Mesenchymal stem cell (in vitro differentiated cells and primary cell): ENCODE results near the gene CDH4.

Experiments used
- DNase-seq: peaks from one replicate; pipeline ENCODE4 v3.0.0-alpha.2; 2013
- H2AFZ ChIP-seq: one replicate; pipeline ENCODE4 v1.6.1; 2013; ENCODE audit warnings: low read depth, mild to moderate bottlenecking, control low read depth, inconsistent platforms, low read length, moderate library complexity
- H2AK5ac ChIP-seq: 2 replicates; pipeline ENCODE4 v1.6.1; 2013; ENCODE audit warnings: low read length, moderate library complexity, mild to moderate bottlenecking, inconsistent platforms; ENCODE audit not compliant: severe bottlenecking
- H2BK120ac ChIP-seq: one replicate; pipeline ENCODE4 v1.6.1; 2013; ENCODE audit warnings: low read depth, mild to moderate bottlenecking, inconsistent platforms, low read length, moderate library complexity
- H2BK12ac ChIP-seq, 2 experiments: one replicate each; pipeline ENCODE4 v1.6.1; 2013; ENCODE audit warnings: inconsistent platforms in 2 of 2, low read length in 2 of 2, mild to moderate bottlenecking in 2 of 2, moderate library complexity in 2 of 2, control low read depth in 1 of 2
- H2BK15ac ChIP-seq: one replicate; pipeline ENCODE4 v1.6.1; 2013; ENCODE audit warnings: mild to moderate bottlenecking, low read depth, inconsistent platforms; ENCODE audit not compliant: poor library complexity, severe bottlenecking
- H2BK5ac ChIP-seq: 2 replicates; pipeline ENCODE4 v1.6.1; 2013; ENCODE audit warnings: low read depth, mild to moderate bottlenecking, low read length, control low read depth, inconsistent platforms; ENCODE audit not compliant: poor library complexity, severe bottlenecking
- H3K14ac ChIP-seq, 2 experiments: one replicate each; pipeline ENCODE4 v1.6.1; 2013; ENCODE audit warnings: inconsistent platforms in 2 of 2, low read length in 2 of 2, control low read depth in 1 of 2, mild to moderate bottlenecking in 1 of 2, moderate library complexity in 1 of 2
- H3K18ac ChIP-seq, 2 experiments: one replicate each; pipeline ENCODE4 v1.6.1; 2013; ENCODE audit warnings: inconsistent platforms in 2 of 2, low read length in 2 of 2, control low read depth in 1 of 2, low read depth in 1 of 2, mild to moderate bottlenecking in 1 of 2
- H3K23ac ChIP-seq, 2 experiments: one replicate each; pipeline ENCODE4 v1.6.1; 2013; ENCODE audit warnings: inconsistent platforms in 2 of 2, low read length in 2 of 2, mild to moderate bottlenecking in 2 of 2, moderate library complexity in 2 of 2, control low read depth in 1 of 2
- H3K27ac ChIP-seq: 2 replicates; pipeline ENCODE4 v1.5.1; 2013; ENCODE audit warnings: mild to moderate bottlenecking, moderate library complexity, low read length, control low read depth, inconsistent platforms; ENCODE audit not compliant: poor library complexity, severe bottlenecking
- H3K27me3 ChIP-seq, 2 experiments: 2 replicates each; pipeline versions ENCODE4 v1.6.1 to v1.7.0; 2013; ENCODE audit warnings: low read length in 2 of 2, mild to moderate bottlenecking in 2 of 2, moderate library complexity in 2 of 2, control low read depth in 1 of 2, inconsistent platforms in 1 of 2; ENCODE audit not compliant: control insufficient read depth in 1 of 2, insufficient read depth in 1 of 2
- H3K36me3 ChIP-seq, 2 experiments: 2 replicates each; pipeline versions ENCODE4 v1.6.1 to v1.7.0; 2013; ENCODE audit warnings: low read length in 2 of 2, control low read depth in 1 of 2, inconsistent platforms in 1 of 2, low read depth in 1 of 2, mild to moderate bottlenecking in 1 of 2; ENCODE audit not compliant: insufficient read depth in 2 of 2, control insufficient read depth in 1 of 2
- H3K4ac ChIP-seq, 2 experiments: one replicate each; pipeline ENCODE4 v1.6.1; 2013; ENCODE audit warnings: inconsistent platforms in 2 of 2, low read length in 2 of 2, mild to moderate bottlenecking in 2 of 2, moderate library complexity in 2 of 2, control low read depth in 1 of 2, low read depth in 1 of 2
- H3K4me1 ChIP-seq: 2 replicates; pipeline ENCODE4 v1.6.1; 2013; ENCODE audit warnings: low read depth, low read length, control low read depth; ENCODE audit not compliant: control insufficient read depth, insufficient read depth
- H3K4me2 ChIP-seq: 2 replicates; pipeline ENCODE4 v1.6.1; 2013; ENCODE audit warnings: low read length, mild to moderate bottlenecking, inconsistent platforms; ENCODE audit not compliant: poor library complexity, severe bottlenecking
- H3K4me3 ChIP-seq, 2 experiments: 2 replicates each; pipeline versions ENCODE4 v1.5.1 to v1.7.0; 2013; ENCODE audit warnings: low read length in 2 of 2, mild to moderate bottlenecking in 2 of 2, control low read depth in 1 of 2, low read depth in 1 of 2; ENCODE audit not compliant: insufficient read depth in 1 of 2
- H3K79me1 ChIP-seq: replicated peaks from 2 replicates; pipeline ENCODE4 v1.6.1; 2013; ENCODE audit warnings: mild to moderate bottlenecking, control low read depth, low read length, inconsistent platforms; ENCODE audit not compliant: poor library complexity, severe bottlenecking
- H3K9ac ChIP-seq: 2 replicates; pipeline ENCODE4 v1.7.0; 2013; ENCODE audit warnings: mild to moderate bottlenecking, low read length, moderate library complexity
- H3K9me3 ChIP-seq: 2 replicates; pipeline ENCODE4 v1.7.0; 2013; ENCODE audit warnings: mild to moderate bottlenecking, low read length; ENCODE audit not compliant: control insufficient read depth
- H4K8ac ChIP-seq: one replicate; pipeline ENCODE4 v1.6.1; 2013; ENCODE audit warnings: inconsistent platforms, mild to moderate bottlenecking, low read length, moderate library complexity
- H4K91ac ChIP-seq: one replicate; pipeline ENCODE4 v1.6.1; 2013; ENCODE audit warnings: mild to moderate bottlenecking, low read length, inconsistent platforms
- WGBS: methylation state at CpG from one replicate; pipeline ENCODE4 v1.1.7; 2013; ENCODE audit warnings: mixed read lengths; 5-methylcytosine and 5-hydroxymethylcytosine counted together

Gene CDH4

DNA sequence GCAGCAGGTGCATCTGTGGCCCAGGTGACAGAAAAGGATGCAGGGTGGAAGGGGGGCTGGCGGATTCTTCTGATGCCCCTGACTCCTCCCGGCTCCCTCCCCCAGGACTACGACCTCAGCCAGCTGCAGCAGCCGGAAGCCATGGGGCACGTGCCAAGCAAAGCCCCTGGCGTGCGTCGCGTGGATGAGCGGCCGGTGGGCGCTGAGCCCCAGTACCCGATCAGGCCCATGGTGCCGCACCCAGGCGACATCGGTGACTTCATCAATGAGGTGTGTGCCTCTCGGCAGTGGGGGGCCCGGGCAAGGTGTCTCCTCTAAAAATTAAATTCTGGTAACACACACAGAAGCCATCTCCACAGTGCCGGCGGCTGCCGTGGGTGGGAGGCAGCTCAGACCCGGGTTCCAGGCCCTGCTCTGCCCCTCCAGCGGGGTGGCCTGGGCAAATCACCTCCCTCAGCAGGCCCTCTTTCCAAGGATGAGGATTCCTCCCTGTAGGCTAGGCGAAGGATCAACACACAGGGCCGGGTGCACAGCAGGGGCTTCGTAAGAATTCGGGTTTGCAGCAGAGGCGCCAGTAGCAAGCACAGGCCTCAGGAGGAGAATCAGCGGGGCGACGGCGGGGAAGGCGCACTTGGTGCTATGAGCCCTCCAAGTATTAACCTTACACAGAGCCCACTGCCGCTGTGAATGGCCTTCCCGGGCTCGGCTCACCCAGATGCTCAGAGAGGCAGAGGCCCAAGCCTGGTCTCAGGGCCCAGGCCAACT is 682.1 kb downstream of the CDH4 start:
- no peak overlapping the region for H3K4me3 ChIP-seq
- no peak overlapping the region for H3K4me2 ChIP-seq
- H2BK12ac ChIP-seq = no peak overlapping the region
- no peak overlapping the region for H2BK15ac ChIP-seq
- no peak overlapping the region for H3K23ac ChIP-seq
- 77% methylated on average over 32 of the region's 36 CpGs for WGBS
- no peaks in the 10 kb centered on the region for H3K79me1 ChIP-seq
- H2AK5ac ChIP-seq = no peak overlapping the region
- H3K4me1 ChIP-seq = peaks cover 6% of the 10 kb centered on the region
- no peak overlapping the region for H3K14ac ChIP-seq
- no peak overlapping the region for H3K4ac ChIP-seq
- DNase-seq = no peak
- H3K18ac ChIP-seq = no peak overlapping the region
- H3K9ac ChIP-seq = no peak overlapping the region
- H4K8ac ChIP-seq = no peak overlapping the region
- H3K36me3 ChIP-seq = peaks cover 0 to 3% of the 10 kb centered on the region in 2 experiments
- H2AFZ ChIP-seq = no peak overlapping the region
- no peak overlapping the region for H2BK5ac ChIP-seq
- no peak overlapping the region for H2BK120ac ChIP-seq
- H3K9me3 ChIP-seq = no peaks in the 10 kb centered on the region
- H3K27ac ChIP-seq = no peak overlapping the region
- peaks cover 6 to 8% of the 10 kb centered on the region in 2 experiments for H3K27me3 ChIP-seq
- H4K91ac ChIP-seq = no peak overlapping the region

DNA sequence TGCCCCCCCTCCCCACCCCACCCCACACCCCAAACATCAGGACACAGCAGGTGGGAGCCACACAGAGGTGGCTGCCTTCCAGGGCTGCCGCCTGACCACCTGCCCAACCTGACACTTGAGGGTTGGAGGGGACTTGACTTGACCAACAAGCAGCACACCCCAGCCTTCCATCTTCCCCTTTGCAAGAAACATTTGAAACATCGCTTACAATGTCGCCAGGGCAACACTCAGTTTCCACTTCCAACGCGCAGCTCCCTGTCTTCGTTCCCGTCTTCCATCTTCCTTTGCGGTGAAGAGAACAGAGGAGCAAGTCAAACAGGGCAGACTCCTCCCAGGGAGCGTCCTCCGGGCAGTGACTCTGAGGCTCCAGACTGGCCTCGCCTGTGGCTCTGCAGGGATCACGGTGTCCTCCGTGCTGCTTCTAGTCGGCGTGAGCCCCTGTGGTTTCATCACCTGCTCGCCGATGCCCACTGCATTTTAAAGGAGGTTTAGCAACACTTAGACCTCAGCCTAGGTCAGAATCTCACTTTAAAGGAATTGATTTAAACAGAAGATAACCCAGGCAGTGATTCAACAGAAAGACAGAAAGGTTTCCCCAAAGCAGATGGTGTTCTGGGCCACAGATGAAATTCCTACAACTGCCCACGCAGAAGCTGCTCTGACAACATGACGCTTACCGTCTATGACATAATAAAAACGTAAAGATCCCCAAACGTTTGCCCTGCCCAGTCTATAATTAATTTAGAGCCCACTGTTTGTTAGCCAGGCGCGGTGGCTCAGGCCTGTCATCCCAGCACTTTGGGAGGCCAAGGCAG is 682.9 kb downstream of the CDH4 start:
- no peak for DNase-seq

DNA sequence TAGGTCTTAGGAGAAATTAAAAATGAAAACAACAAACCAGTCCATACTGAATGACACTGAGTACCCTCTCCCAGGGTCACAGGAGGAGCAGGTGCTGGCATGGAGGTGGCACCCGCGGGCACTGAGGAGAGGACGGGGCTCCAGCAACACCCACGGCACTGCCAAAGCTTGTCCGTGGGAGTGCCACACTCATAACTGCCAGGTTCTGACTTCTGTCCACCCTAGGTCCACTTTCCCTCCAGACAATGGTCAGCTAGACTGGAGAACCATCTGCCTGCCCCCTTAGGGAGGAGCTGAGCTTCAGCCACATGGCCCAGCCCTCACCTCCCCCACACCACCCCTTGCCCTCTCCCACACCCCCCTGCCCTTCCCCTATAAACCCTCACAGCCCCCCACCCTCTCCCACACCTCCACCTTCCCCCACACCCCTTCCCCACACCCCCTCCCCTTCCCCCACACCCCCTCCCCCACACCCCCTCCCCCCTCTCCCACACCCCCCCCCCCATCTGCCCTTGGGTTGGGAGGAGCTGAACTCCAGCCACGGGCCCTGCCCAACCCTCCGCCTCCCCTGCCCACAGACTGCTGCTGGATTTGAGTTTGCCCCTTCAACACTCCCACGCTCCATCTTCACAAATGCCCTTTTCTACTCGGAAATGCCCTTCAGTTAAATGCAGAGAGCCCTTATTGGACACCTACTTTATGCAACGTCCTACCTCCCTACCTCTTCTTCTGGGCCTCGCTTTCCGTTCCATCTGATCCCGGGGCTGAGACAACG is 684.1 kb downstream of the CDH4 start:
- Histone ChIP-seq H3K4me1 (peaks cover 6% of the 10 kb centered on the region), H4K8ac (no peak overlapping the region), H3K27me3 (peaks cover 6 to 16% of the 10 kb centered on the region in 2 experiments), H2BK120ac (no peak overlapping the region), H3K18ac (no peak overlapping the region), H3K4me3 (no peak overlapping the region), H3K36me3 (peaks cover 0 to 3% of the 10 kb centered on the region in 2 experiments), H2BK15ac (peak overlapping the region; percentile 32), H2BK12ac (no peak overlapping the region), H3K4me2 (no peak overlapping the region), H4K91ac (peak overlapping the region; percentile 43), H3K14ac (no peak overlapping the region), H2AK5ac (no peak overlapping the region), H3K27ac (no peak overlapping the region), H3K9ac (no peak overlapping the region), H3K23ac (no peak overlapping the region), H2BK5ac (no peak overlapping the region), H3K79me1 (no peaks in the 10 kb centered on the region), H3K9me3 (no peaks in the 10 kb centered on the region), H3K4ac (no peak overlapping the region), H2AFZ (no peak overlapping the region)
- 92% methylated on average over 13 of the region's 14 CpGs for WGBS
- no peak for DNase-seq

More for the DNA sequence above, 682.9 kb downstream of the CDH4 start:
- Histone ChIP-seq H3K23ac (no peak overlapping the region), H2AK5ac (no peak overlapping the region), H3K9ac (no peak overlapping the region), H2BK120ac (no peak overlapping the region), H3K14ac (no peak overlapping the region), H3K9me3 (no peaks in the 10 kb centered on the region), H3K4me3 (no peak overlapping the region), H2BK12ac (no peak overlapping the region), H3K18ac (no peak overlapping the region), H2BK5ac (no peak overlapping the region), H3K79me1 (no peaks in the 10 kb centered on the region), H3K4me2 (no peak overlapping the region), H2BK15ac (no peak overlapping the region), H3K27me3 (peaks cover 6 to 12% of the 10 kb centered on the region in 2 experiments), H4K91ac (no peak overlapping the region), H4K8ac (no peak overlapping the region), H3K27ac (no peak overlapping the region), H2AFZ (no peak overlapping the region), H3K4ac (no peak overlapping the region), H3K36me3 (peaks cover 0 to 3% of the 10 kb centered on the region in 2 experiments), H3K4me1 (peaks cover 6% of the 10 kb centered on the region)
- 74% methylated on average over 24 of the region's 24 CpGs for WGBS
